ENCODE results near the gene ZNRF3. TPM values are rescaled to one million over a fixed set of nuclear protein-coding genes. Genes with fewer than 3 reads are reported as not detected.
"Not testable (repeated sequence)": the region's sequence is repeated elsewhere in the genome, so short reads cannot be mapped to it uniquely, and the experiment has no call there.

ZNRF3 gene
- polyA plus RNA-seq, 1 donor from 2014 or later: 2.9 TPM

- Histone ChIP-seq H3F3A (ENCODE audit: insufficient read depth, low read length, poor library complexity, severe bottlenecking) (no peaks in the 10 kb centered on the region), H3K4me3 (ENCODE audit: low read length) (no peak overlapping the region), H3K27ac (ENCODE audit: low read length) (no peak overlapping the region), H3K9ac (ENCODE audit: low read length) (no peak overlapping the region), H3K79me2 (replicated peaks; ENCODE audit: insufficient read depth, low read length) (no peaks in the 10 kb centered on the region), H4K20me1 (ENCODE audit: insufficient read depth) (no peaks in the 10 kb centered on the region), H3K9me2 (ENCODE audit: insufficient read depth, low read length) (no peaks in the 10 kb centered on the region), H3K4me2 (ENCODE audit: low read length) (no peak overlapping the region), H3K9me3 (ENCODE audit: low read length) (no peaks in the 10 kb centered on the region), H2AFZ (ENCODE audit: low read depth, low read length) (no peak overlapping the region), H3K27me3 (ENCODE audit: insufficient read depth, low read depth, low read length) (no peaks in the 10 kb centered on the region), H3K36me3 (ENCODE audit: insufficient read depth, low read length) (no peaks in the 10 kb centered on the region)
- TF ChIP-seq REST (IDR thresholded peaks at IDR 0.05; ENCODE audit: borderline replicate concordance): no peak
- no peak for TF ChIP-seq CTCF (IDR thresholded peaks at IDR 0.05; ENCODE audit: poor library complexity, severe bottlenecking)
- no peak for TF ChIP-seq RAD21 (conservative IDR thresholded peaks at IDR 0.05)
- TF ChIP-seq SMC3 (conservative IDR thresholded peaks at IDR 0.05; ENCODE audit: poor library complexity): no peak
- TF ChIP-seq EZH2 (IDR thresholded peaks at IDR 0.05; ENCODE audit: borderline replicate concordance, insufficient read depth, low read length, poor library complexity, severe bottlenecking): no peak
- TF ChIP-seq TAF1 (IDR thresholded peaks at IDR 0.05; ENCODE audit: low read depth): no peak
- TF ChIP-seq MXI1 (conservative IDR thresholded peaks at IDR 0.05; ENCODE audit: poor library complexity, severe bottlenecking): no peak
- TF ChIP-seq EP300 (conservative IDR thresholded peaks at IDR 0.05; ENCODE audit: poor library complexity, severe bottlenecking): no peak
- TF ChIP-seq POLR2AphosphoS5 (IDR thresholded peaks at IDR 0.05): no peak
These were observed 22.9 kb downstream of the ZNRF3 start for GRCh38 chr22:28906312-28906711.

- H3K79me2 ChIP-seq (replicated peaks; ENCODE audit: insufficient read depth, low read length): no peaks in the 10 kb centered on the region
- no peak overlapping the region for H2AFZ ChIP-seq (ENCODE audit: low read depth, low read length)
- H3K27me3 ChIP-seq (ENCODE audit: insufficient read depth, low read depth, low read length): no peaks in the 10 kb centered on the region
- H3F3A ChIP-seq (ENCODE audit: insufficient read depth, low read length, poor library complexity, severe bottlenecking): no peaks in the 10 kb centered on the region
- H3K9ac ChIP-seq (ENCODE audit: low read length): no peak overlapping the region
- H3K9me2 ChIP-seq (ENCODE audit: insufficient read depth, low read length): no peaks in the 10 kb centered on the region
- no peak overlapping the region for H3K27ac ChIP-seq (ENCODE audit: low read length)
- no peaks in the 10 kb centered on the region for H4K20me1 ChIP-seq (ENCODE audit: insufficient read depth)
- H3K4me3 ChIP-seq (ENCODE audit: low read length): no peak overlapping the region
- TF ChIP-seq EP300 (conservative IDR thresholded peaks at IDR 0.05; ENCODE audit: poor library complexity, severe bottlenecking): no peak
- TF ChIP-seq CTCF (IDR thresholded peaks at IDR 0.05; ENCODE audit: poor library complexity, severe bottlenecking): no peak
- TF ChIP-seq SMC3 (conservative IDR thresholded peaks at IDR 0.05; ENCODE audit: poor library complexity): no peak
- TF ChIP-seq RAD21 (conservative IDR thresholded peaks at IDR 0.05): no peak
- TF ChIP-seq TAF1 (IDR thresholded peaks at IDR 0.05; ENCODE audit: low read depth): no peak
- no peak for TF ChIP-seq MXI1 (conservative IDR thresholded peaks at IDR 0.05; ENCODE audit: poor library complexity, severe bottlenecking)
- TF ChIP-seq EZH2 (IDR thresholded peaks at IDR 0.05; ENCODE audit: borderline replicate concordance, insufficient read depth, low read length, poor library complexity, severe bottlenecking): no peak
- TF ChIP-seq REST (IDR thresholded peaks at IDR 0.05; ENCODE audit: borderline replicate concordance): no peak
- TF ChIP-seq POLR2AphosphoS5 (IDR thresholded peaks at IDR 0.05): no peak
- no peaks in the 10 kb centered on the region for H3K9me3 ChIP-seq (ENCODE audit: low read length)
- no peaks in the 10 kb centered on the region for H3K36me3 ChIP-seq (ENCODE audit: insufficient read depth, low read length)
- no peak overlapping the region for H3K4me2 ChIP-seq (ENCODE audit: low read length)
These were observed 24.1 kb downstream of the ZNRF3 start for GRCh38 chr22:28907311-28908008.

- H3K4me2 ChIP-seq (ENCODE audit: low read length); H2AFZ ChIP-seq (ENCODE audit: low read depth, low read length); H3K9me3 ChIP-seq (ENCODE audit: low read length); H3K4me3 ChIP-seq (ENCODE audit: low read length); H3K79me2 ChIP-seq (replicated peaks; ENCODE audit: insufficient read depth, low read length); H3K27me3 ChIP-seq (ENCODE audit: insufficient read depth, low read depth, low read length); H3K9me2 ChIP-seq (ENCODE audit: insufficient read depth, low read length); H3K27ac ChIP-seq (ENCODE audit: low read length); H3K36me3 ChIP-seq (ENCODE audit: insufficient read depth, low read length); H4K20me1 ChIP-seq (ENCODE audit: insufficient read depth); H3K9ac ChIP-seq (ENCODE audit: low read length); H3F3A ChIP-seq (ENCODE audit: insufficient read depth, low read length, poor library complexity, severe bottlenecking): not testable (repeated sequence)
These were observed 25.4 kb downstream of the ZNRF3 start for GRCh38 chr22:28908810-28909209.
